Stimulated activated CD4-positive, alpha-beta T cell treated with anti-CD3 and anti-CD28 coated beads, Interleukin-4, amount 100 ng/mL, for 1 hour (primary cell): Measurements from ENCODE around the gene PRKCQ.

Source experiments
- DNase-seq: peaks from one replicate; pipeline ENCODE4 v3.0.0-alpha.2; 2020

PRKCQ gene

GRCh38 chr10:6565588-6565987 is 14.5 kb downstream of the PRKCQ start:
- DNase-seq, result no peak

GRCh38 chr10:6564367-6564766 is 15.7 kb downstream of the PRKCQ start:
- no peak for DNase-seq

GRCh38 chr10:6563731-6564130 is 16.3 kb downstream of the PRKCQ start:
- DNase-seq, result no peak

- DNase-seq, result peak; percentile 36
Observed at GRCh38 chr10:6563075-6563474, 17.0 kb downstream of the PRKCQ start.

- no peak for DNase-seq
Observed at GRCh38 chr10:6562221-6562620, 17.9 kb downstream of the PRKCQ start.

GRCh38 chr10:6561552-6561951 is 18.5 kb downstream of the PRKCQ start:
- no peak for DNase-seq

- DNase-seq, result no peak
Observed at GRCh38 chr10:6558759-6559461, 21.2 kb downstream of the PRKCQ start.

- no peak for DNase-seq
Observed at GRCh38 chr10:6558272-6558671, 21.8 kb downstream of the PRKCQ start.

GRCh38 chr10:6553937-6554336 is 26.1 kb downstream of the PRKCQ start:
- no peak for DNase-seq

- peak; percentile 43 for DNase-seq
Observed at GRCh38 chr10:6543431-6544005, 36.6 kb downstream of the PRKCQ start.

- peak; percentile 19 for DNase-seq
Observed at GRCh38 chr10:6542999-6543430, 37.1 kb downstream of the PRKCQ start.

- no peak for DNase-seq
Observed at GRCh38 chr10:6539833-6540232, 40.2 kb downstream of the PRKCQ start.

GRCh38 chr10:6537770-6538169 is 42.3 kb downstream of the PRKCQ start:
- DNase-seq, result no peak

GRCh38 chr10:6536102-6536501 is 44.0 kb downstream of the PRKCQ start:
- DNase-seq, result no peak

GRCh38 chr10:6535156-6535764 is 44.8 kb downstream of the PRKCQ start:
- DNase-seq, result no peak

GRCh38 chr10:6532321-6532720 is 47.8 kb downstream of the PRKCQ start:
- DNase-seq, result no peak

- DNase-seq, result no peak
Observed at GRCh38 chr10:6530966-6531365, 49.1 kb downstream of the PRKCQ start.

GRCh38 chr10:6530211-6530840 is 49.8 kb downstream of the PRKCQ start:
- peak; percentile 65 for DNase-seq

GRCh38 chr10:6528198-6528950 is 51.7 kb downstream of the PRKCQ start:
- no peak for DNase-seq

GRCh38 chr10:6525599-6526165 is 54.4 kb downstream of the PRKCQ start:
- DNase-seq, result no peak

- DNase-seq, result no peak
Observed at GRCh38 chr10:6522230-6522629, 57.8 kb downstream of the PRKCQ start.

- DNase-seq, result no peak
Observed at GRCh38 chr10:6520138-6520537, 59.9 kb downstream of the PRKCQ start.
